ENCODE measurements around the gene BAZ2B. TPM values are rescaled to one million over a fixed set of nuclear protein-coding genes. Genes with fewer than 3 reads are reported as not detected.

BAZ2B gene
- total RNA-seq, 4 donors from 2014 or later: 122 to 181 (median 143) TPM

- Histone ChIP-seq H3K4me1 (peaks cover 41 to 61% of the 10 kb centered on the region in 2 donors), H3K4me3 (replicated peaks in 1 of 3) (no peak overlapping the region), H3K27me3 (no peaks in the 10 kb centered on the region), H3K36me3 (no peaks in the 10 kb centered on the region), H3K27ac (peak overlapping the region; percentile 56 to 72 (median 69)), H3K9me3 (no peaks in the 10 kb centered on the region)
- TF ChIP-seq POLR2A (IDR thresholded peaks at IDR 0.05) (no peak), CTCF (IDR thresholded peaks at IDR 0.05) (no peak)
- 16 to 25% methylated on average over 2 of the region's 2 CpGs for WGBS, 2 donors
- intact Hi-C loops (cut with DNase I): no loop called here
- no peak for DNase-seq
Measured at GRCh38 chr2:159606287-159606686, 10.1 kb downstream of the BAZ2B start.

GRCh38 chr2:159605441-159606178, 10.7 kb downstream of the BAZ2B start:
- WGBS, 2 donors: 4 to 18% methylated on average over 3 of the region's 3 CpGs
- no peaks in the 10 kb centered on the region for H3K9me3 ChIP-seq
- H3K36me3 ChIP-seq: no peaks in the 10 kb centered on the region
- H3K27ac ChIP-seq: peak overlapping the region; percentile 56 to 72 (median 69)
- no peak overlapping the region for H3K4me3 ChIP-seq (replicated peaks in 1 of 3)
- intact Hi-C loops (cut with DNase I): no loop called here
- H3K27me3 ChIP-seq: no peaks in the 10 kb centered on the region
- peak in 1 of 2 donors; percentile 22 for DNase-seq
- H3K4me1 ChIP-seq: peaks cover 37 to 56% of the 10 kb centered on the region in 2 donors
- TF ChIP-seq CTCF (IDR thresholded peaks at IDR 0.05) (no peak), POLR2A (IDR thresholded peaks at IDR 0.05) (no peak)

- WGBS, 2 donors: 94 to 96% methylated on average over 2 of the region's 2 CpGs
- H3K36me3 ChIP-seq: no peaks in the 10 kb centered on the region
- no peak overlapping the region for H3K4me3 ChIP-seq (replicated peaks in 1 of 3)
- H3K4me1 ChIP-seq: peaks cover 23 to 46% of the 10 kb centered on the region in 2 donors
- H3K27me3 ChIP-seq: no peaks in the 10 kb centered on the region
- intact Hi-C loops (cut with DNase I): no loop called here
- TF ChIP-seq POLR2A (IDR thresholded peaks at IDR 0.05): no peak
- no peak for TF ChIP-seq CTCF (IDR thresholded peaks at IDR 0.05)
- H3K27ac ChIP-seq: peak overlapping the region; percentile 6 to 72 (median 8)
- DNase-seq: no peak
- H3K9me3 ChIP-seq: no peaks in the 10 kb centered on the region
Measured at GRCh38 chr2:159604159-159604558, 12.2 kb downstream of the BAZ2B start.

- Histone ChIP-seq H3K4me3 (replicated peaks in 1 of 3) (no peak overlapping the region), H3K9me3 (no peaks in the 10 kb centered on the region), H3K36me3 (no peaks in the 10 kb centered on the region), H3K27ac (no peak overlapping the region), H3K27me3 (no peaks in the 10 kb centered on the region), H3K4me1 (peaks cover 7 to 12% of the 10 kb centered on the region in 2 donors)
- WGBS, 2 donors: 76 to 80% methylated on average over 3 of the region's 3 CpGs
- no peak for DNase-seq
- TF ChIP-seq POLR2A (IDR thresholded peaks at IDR 0.05) (no peak), CTCF (IDR thresholded peaks at IDR 0.05) (no peak)
- intact Hi-C loops (cut with DNase I): no loop called here
Measured at GRCh38 chr2:159600752-159601151, 15.6 kb downstream of the BAZ2B start.

GRCh38 chr2:159595410-159596046, 20.8 kb downstream of the BAZ2B start:
- Histone ChIP-seq H3K27me3 (no peaks in the 10 kb centered on the region), H3K9me3 (no peaks in the 10 kb centered on the region), H3K4me3 (replicated peaks in 1 of 3) (no peak overlapping the region), H3K36me3 (no peaks in the 10 kb centered on the region), H3K27ac (no peak overlapping the region), H3K4me1 (peaks cover 7 to 10% of the 10 kb centered on the region in 2 donors)
- 90 to 91% methylated on average over 6 of the region's 6 CpGs for WGBS, 2 donors
- intact Hi-C loops (cut with DNase I): no loop called here
- TF ChIP-seq POLR2A (IDR thresholded peaks at IDR 0.05) (no peak), CTCF (IDR thresholded peaks at IDR 0.05) (no peak)
- DNase-seq: no peak

All from thyroid gland (tissue), 4 donors.